Stimulated activated CD8-positive, alpha-beta memory T cell treated with anti-CD3 and anti-CD28 coated beads, Interleukin-15, amount 100 ng/mL, for 24 hours (primary cell): Measurements from ENCODE around the gene PSMD6.

ENCODE experiments used
- DNase-seq: peaks from one replicate; pipeline ENCODE4 v3.0.0-alpha.2; 2020; ENCODE audit warnings: low read depth

Gene PSMD6

GRCh38 chr3:64008487-64009351 lies 14.6 kb downstream of the PSMD6 start:
- no peak for DNase-seq

GRCh38 chr3:64008017-64008416 lies 15.3 kb downstream of the PSMD6 start:
- no peak for DNase-seq

DNA sequence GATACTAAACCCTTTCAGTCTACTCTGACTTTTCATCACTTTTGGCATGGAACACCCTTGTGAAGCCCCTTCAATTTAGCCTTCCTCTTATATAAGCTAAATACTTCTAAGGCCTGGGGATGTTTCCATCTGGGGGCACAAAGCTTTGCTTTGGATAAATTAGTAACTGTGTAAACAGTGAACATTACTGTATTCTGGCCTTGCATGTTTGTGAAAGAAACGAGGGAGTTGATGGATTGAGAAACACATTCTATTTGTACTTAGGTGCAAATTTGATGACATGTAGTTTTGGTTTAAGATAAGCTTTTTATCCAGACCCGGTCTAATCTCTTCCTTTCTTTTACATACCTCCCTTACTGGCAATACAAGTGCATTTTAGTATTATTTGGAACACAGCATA lies 19.7 kb downstream of the PSMD6 start:
- no peak for DNase-seq

DNA sequence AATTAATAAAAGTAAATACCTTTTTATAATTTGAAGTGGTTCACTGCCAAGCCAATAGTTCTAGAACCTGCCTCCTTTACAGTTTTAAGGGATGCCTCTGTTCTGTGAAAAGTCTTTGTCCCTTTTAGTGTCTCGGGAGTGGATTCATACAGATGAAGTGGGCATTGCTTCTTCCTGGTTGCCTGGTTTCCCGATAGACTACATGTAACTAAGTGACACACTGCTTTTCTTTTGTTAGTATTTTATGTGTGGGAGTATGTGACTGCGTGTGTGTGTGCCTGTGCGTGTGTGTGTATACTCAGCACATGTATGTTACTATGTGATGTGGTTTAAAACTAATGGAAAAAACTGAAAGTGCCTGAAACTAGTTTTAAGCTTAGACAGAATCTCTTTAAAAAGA lies 21.1 kb downstream of the PSMD6 start:
- DNase-seq = no peak

- DNase-seq = no peak
Observed at GRCh38 chr3:64000453-64001055, 22.7 kb downstream of the PSMD6 start.

GRCh38 chr3:63998852-63999754 lies 24.2 kb downstream of the PSMD6 start:
- DNase-seq = no peak

- DNase-seq = no peak
Observed at GRCh38 chr3:63995086-63995485, 28.2 kb downstream of the PSMD6 start.

GRCh38 chr3:63993653-63994079 lies 29.6 kb downstream of the PSMD6 start:
- no peak for DNase-seq

- DNase-seq = no peak
Observed at GRCh38 chr3:63992516-63993209, 30.6 kb downstream of the PSMD6 start.

DNA sequence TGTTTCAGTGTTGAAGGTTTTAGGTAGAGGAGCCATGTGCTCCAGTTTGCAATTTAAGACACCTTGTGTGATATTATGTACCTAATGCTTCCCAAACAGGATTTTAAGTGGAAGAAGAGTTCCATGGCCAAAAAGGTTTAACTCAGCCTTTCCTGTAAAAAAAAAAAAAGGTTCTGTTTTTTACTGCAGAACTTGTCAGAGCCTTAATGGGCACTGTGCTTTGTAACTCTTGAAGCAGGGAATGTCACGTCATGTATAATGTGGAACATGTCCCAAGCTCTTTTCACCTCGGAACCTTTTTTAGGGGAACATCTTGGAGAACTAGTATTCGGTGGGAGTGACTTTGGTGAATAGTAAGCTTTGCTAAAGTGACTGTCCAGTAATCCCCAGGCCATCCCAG lies 31.6 kb downstream of the PSMD6 start:
- no peak for DNase-seq

DNA sequence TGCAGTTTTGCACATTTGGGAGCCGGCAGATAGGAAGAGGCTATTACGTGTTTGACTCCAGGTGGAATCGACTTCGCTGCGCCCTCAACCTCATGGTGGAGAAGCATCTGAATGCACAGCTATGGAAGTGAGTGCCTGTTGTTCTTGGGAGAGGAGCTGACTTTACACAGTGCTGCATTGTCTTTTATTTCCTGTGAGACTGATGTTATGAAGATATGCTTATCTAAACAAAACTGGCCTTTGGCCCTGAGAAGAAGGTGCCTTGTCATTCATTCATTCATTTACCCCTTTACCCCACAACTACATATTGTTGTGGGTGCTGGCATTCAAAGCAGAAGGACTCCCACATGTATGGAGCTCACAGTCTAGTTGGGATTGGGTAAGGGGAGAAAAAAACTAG lies 32.6 kb downstream of the PSMD6 start:
- DNase-seq = no peak

GRCh38 chr3:63990204-63990603 lies 33.1 kb downstream of the PSMD6 start:
- DNase-seq = no peak

GRCh38 chr3:63988943-63989342 lies 34.4 kb downstream of the PSMD6 start:
- DNase-seq = no peak

DNA sequence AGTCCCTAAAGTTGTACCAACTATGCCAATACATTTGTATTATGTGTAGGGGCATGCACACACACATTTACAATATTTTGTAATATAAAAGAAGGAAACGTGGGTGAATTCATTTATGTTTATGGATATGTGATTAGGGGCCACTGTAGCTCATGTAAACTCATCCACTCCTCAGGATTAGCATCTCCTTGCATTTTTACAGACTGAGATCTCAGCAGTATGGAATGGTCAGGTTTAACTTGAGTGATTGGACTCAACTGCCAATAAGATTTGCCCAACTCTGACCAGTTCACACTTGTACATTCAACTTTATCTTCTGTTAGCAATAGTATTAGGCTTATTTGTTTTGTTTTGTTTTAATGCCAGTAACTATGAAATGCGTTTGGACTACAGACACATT lies 36.5 kb downstream of the PSMD6 start:
- DNase-seq = no peak

- DNase-seq = no peak
Observed at GRCh38 chr3:63986146-63986545, 37.1 kb downstream of the PSMD6 start.

DNA sequence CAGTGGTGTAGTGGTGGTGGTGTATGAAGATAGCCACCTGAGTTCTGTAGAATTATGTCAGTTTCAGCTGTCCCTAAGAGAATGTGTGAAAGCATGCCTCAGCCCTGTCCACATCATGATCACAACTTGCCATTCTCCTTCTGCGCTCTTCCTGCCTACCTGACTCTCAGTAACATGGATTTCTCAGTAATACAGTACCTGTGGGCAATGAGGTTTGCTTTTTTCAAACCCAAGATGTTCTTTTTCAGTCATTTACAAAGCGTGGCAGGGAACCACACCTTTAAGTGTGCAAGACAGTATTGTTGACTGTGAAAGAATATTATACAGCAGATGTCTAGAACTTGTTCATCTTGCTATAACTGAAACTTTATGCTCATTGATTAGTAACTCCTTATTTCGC lies 38.9 kb downstream of the PSMD6 start:
- DNase-seq = no peak

DNA sequence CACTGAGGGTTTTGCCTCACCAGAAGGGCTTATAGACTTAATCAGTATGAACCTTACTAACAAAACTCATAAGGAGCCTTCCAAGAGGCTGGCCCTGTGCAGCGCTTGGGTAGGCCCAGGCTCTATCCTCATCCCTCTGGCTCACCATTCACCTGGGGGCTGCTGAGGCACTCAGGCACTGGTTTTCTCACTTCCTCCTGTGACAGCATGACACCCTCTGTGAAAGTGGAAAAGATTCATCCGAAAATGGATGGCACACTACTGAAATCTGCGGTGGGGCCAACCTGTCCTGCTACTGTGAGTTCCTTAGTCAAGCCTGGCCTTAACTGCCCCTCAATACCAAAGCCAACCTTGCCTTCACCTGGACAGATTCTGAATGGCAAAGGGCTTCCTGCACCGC lies 41.3 kb downstream of the PSMD6 start:
- no peak for DNase-seq

GRCh38 chr3:63980830-63981498 lies 42.3 kb downstream of the PSMD6 start:
- DNase-seq = no peak

- DNase-seq = no peak
Observed at GRCh38 chr3:63980019-63980418, 43.3 kb downstream of the PSMD6 start.

- DNase-seq = no peak
Observed at GRCh38 chr3:63979093-63979885, 44.0 kb downstream of the PSMD6 start.

DNA sequence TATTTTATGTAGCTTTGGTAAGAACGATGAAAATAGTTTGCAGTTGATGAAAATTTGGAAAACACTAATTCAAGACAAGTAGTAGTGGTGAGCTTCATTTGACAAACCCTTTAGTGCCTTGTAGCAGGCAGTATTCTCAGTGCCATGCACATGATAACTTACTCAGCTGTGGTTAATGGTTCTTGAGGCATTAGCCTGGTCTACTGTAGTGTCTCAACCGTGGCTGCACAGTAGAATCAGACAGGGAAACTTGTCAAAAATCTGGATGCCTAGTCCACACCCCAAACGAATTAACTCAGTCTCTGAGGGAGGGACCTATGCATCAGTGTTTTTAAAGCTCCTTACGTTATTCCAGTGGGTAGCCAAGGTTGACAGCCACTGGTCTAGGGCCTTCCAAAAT lies 45.4 kb downstream of the PSMD6 start:
- DNase-seq = no peak
